H1 (cell line): ENCODE data around the gene FBXO39. TPM values are rescaled to one million over a fixed set of nuclear protein-coding genes. Genes with fewer than 3 reads are reported as not detected.

ENCODE experiments used
- CTCF ChIA-PET: fragments of 300-600 bp; sonication (Branson Sonifier 250); formaldehyde crosslinking; loops from one replicate; lab custom pipeline; 2021; ENCODE audit not compliant: partially characterized antibody; lab: Charles Lee
- POLR2A ChIA-PET: fragments of 300-600 bp; sonication (Branson Sonifier 250); formaldehyde crosslinking; loops from one replicate; lab custom pipeline; 2021; ENCODE audit warnings: inconsistent platforms; ENCODE audit not compliant: partially characterized antibody; lab: Charles Lee
- DNase-seq, 2 experiments: peaks; one replicate each; pipeline versions ENCODE4 v3.0.0 to v3.0.0-alpha.2; 2010 to 2022; ENCODE audit warnings: low spot score in 2 of 2, low read depth in 1 of 2, mixed read lengths in 1 of 2
- FAIRE-seq: peaks from 2 replicates; lab custom pipeline; 2011; peaks lifted over from hg19 to GRCh38; lab: Jason Lieb, UNC
- H2AFZ ChIP-seq: 2 replicates; pipeline ENCODE4 v1.8.1; 2012; ENCODE audit warnings: low read length, inconsistent platforms
- H2AK5ac ChIP-seq: 2 replicates; pipeline ENCODE4 v1.6.1; 2013; ENCODE audit warnings: low read depth, low read length
- H2BK120ac ChIP-seq: replicated peaks from 2 replicates; pipeline ENCODE3; 2013; ENCODE audit warnings: low read depth, low read length, inconsistent platforms
- H2BK12ac ChIP-seq: 2 replicates; pipeline ENCODE4 v1.6.1; 2013; ENCODE audit warnings: low read depth, low read length
- H2BK15ac ChIP-seq: 2 replicates; pipeline ENCODE4 v1.6.1; 2013; ENCODE audit warnings: low read length
- H2BK20ac ChIP-seq: 2 replicates; pipeline ENCODE4 v1.6.1; 2013; ENCODE audit warnings: low read length
- H2BK5ac ChIP-seq: 2 replicates; pipeline ENCODE4 v1.6.1; 2013; ENCODE audit warnings: low read depth, low read length
- H3K14ac ChIP-seq: 2 replicates; pipeline ENCODE4 v1.6.1; 2013; ENCODE audit warnings: inconsistent platforms; ENCODE audit not compliant: insufficient read length
- H3K18ac ChIP-seq: 2 replicates; pipeline ENCODE4 v1.6.1; 2013; ENCODE audit warnings: low read length; ENCODE audit errors: extremely low read depth
- H3K23ac ChIP-seq: 2 replicates; pipeline ENCODE4 v1.6.1; 2013; ENCODE audit warnings: inconsistent platforms; ENCODE audit not compliant: insufficient read length
- H3K23me2 ChIP-seq: 2 replicates; pipeline ENCODE4 v1.6.1; 2013; ENCODE audit warnings: low read depth, low read length
- H3K27ac ChIP-seq: 2 replicates; pipeline ENCODE4 v1.6.1; 2011; ENCODE audit warnings: low read depth, low read length, inconsistent platforms
- H3K27me3 ChIP-seq, 4 experiments: replicated peaks in 1 of 4; 1 replicate in 1 of 4; 2 replicates in 3 of 4; pipeline versions ENCODE4 v1.6.1 to v1.8.1; 2011 to 2013; ENCODE audit warnings: low read length in 3 of 4, mild to moderate bottlenecking in 3 of 4, inconsistent platforms in 2 of 4, mixed read lengths in 2 of 4, moderate library complexity in 1 of 4; ENCODE audit not compliant: control insufficient read depth in 3 of 4, insufficient read depth in 3 of 4; ENCODE audit errors: extremely low read depth in 1 of 4
- H3K36me3 ChIP-seq, 4 experiments: 2 replicates each; pipeline versions ENCODE4 v1.6.1 to v1.8.1; 2011 to 2013; ENCODE audit warnings: mild to moderate bottlenecking in 4 of 4, low read length in 3 of 4, moderate library complexity in 2 of 4, control low read depth in 1 of 4, inconsistent platforms in 1 of 4; ENCODE audit not compliant: insufficient read depth in 4 of 4, control insufficient read depth in 2 of 4
- H3K4ac ChIP-seq: replicated peaks from 2 replicates; pipeline ENCODE3; 2013; ENCODE audit warnings: low read length, low read depth, mixed read lengths, inconsistent platforms; ENCODE audit not compliant: insufficient read length
- H3K4me1 ChIP-seq, 4 experiments: replicated peaks in 1 of 4; 1 replicate in 1 of 4; 2 replicates in 3 of 4; pipeline versions ENCODE4 v1.6.1 to v1.8.1; 2011 to 2013; ENCODE audit warnings: low read length in 3 of 4, inconsistent platforms in 2 of 4, mixed read lengths in 1 of 4; ENCODE audit not compliant: insufficient read depth in 4 of 4, control insufficient read depth in 3 of 4
- H3K4me2 ChIP-seq, 2 experiments: 2 replicates each; pipeline versions ENCODE4 v1.6.1 to v1.8.1; 2011 to 2013; ENCODE audit warnings: low read depth in 2 of 2, low read length in 2 of 2, control low read depth in 1 of 2, inconsistent platforms in 1 of 2, mild to moderate bottlenecking in 1 of 2; ENCODE audit not compliant: insufficient read depth in 1 of 2
- H3K4me3 ChIP-seq, 4 experiments: fragments of 200-600, 300-600 bp in 1 of 4; sonication (generic), shearing (Covaris generic), sonication (Bioruptor Twin) in 1 of 4; 2 replicates each; pipeline versions ENCODE4 v1.5.1 to v1.8.1; 2011 to 2016; ENCODE audit warnings: low read length in 4 of 4, low read depth in 3 of 4, control low read depth in 2 of 4, inconsistent platforms in 2 of 4, mild to moderate bottlenecking in 2 of 4, mixed read lengths in 1 of 4, moderate library complexity in 1 of 4; ENCODE audit not compliant: insufficient read depth in 2 of 4; ENCODE audit errors: extremely low read depth in 1 of 4
- H3K56ac ChIP-seq: replicated peaks from 2 replicates; pipeline ENCODE3; 2013; ENCODE audit warnings: low read depth, mild to moderate bottlenecking, mixed read lengths, low read length, inconsistent platforms; ENCODE audit not compliant: insufficient read length
- H3K79me1 ChIP-seq: 2 replicates; pipeline ENCODE4 v1.6.1; 2013; ENCODE audit warnings: low read depth, low read length, control low read depth
- H3K79me2 ChIP-seq, 2 experiments: 2 replicates each; pipeline versions ENCODE4 v1.6.1 to v1.8.1; 2012 to 2013; ENCODE audit warnings: low read length in 2 of 2, mild to moderate bottlenecking in 2 of 2, inconsistent platforms in 1 of 2; ENCODE audit not compliant: insufficient read depth in 2 of 2, control insufficient read depth in 1 of 2
- H3K9ac ChIP-seq, 4 experiments: replicated peaks in 1 of 4; 1 replicate in 1 of 4; 2 replicates in 3 of 4; pipeline versions ENCODE4 v1.6.1 to v1.8.1; 2011 to 2013; ENCODE audit warnings: low read depth in 3 of 4, low read length in 3 of 4, control low read depth in 2 of 4, mild to moderate bottlenecking in 2 of 4, moderate library complexity in 2 of 4, inconsistent platforms in 1 of 4; ENCODE audit errors: extremely low read depth in 1 of 4
- H3K9me3 ChIP-seq, 2 experiments: 2 replicates each; pipeline versions ENCODE4 v1.6.1 to v1.8.1; 2012 to 2013; ENCODE audit warnings: mild to moderate bottlenecking in 2 of 2, moderate library complexity in 2 of 2, control low read depth in 1 of 2, inconsistent platforms in 1 of 2, low read depth in 1 of 2, low read length in 1 of 2, mixed read lengths in 1 of 2; ENCODE audit not compliant: insufficient read depth in 2 of 2
- H4K20me1 ChIP-seq, 2 experiments: replicated peaks in 1 of 2; 2 replicates each; pipeline versions ENCODE3 to v1.8.1; 2011 to 2013; ENCODE audit warnings: inconsistent platforms in 2 of 2, low read length in 2 of 2, mild to moderate bottlenecking in 1 of 2; ENCODE audit not compliant: insufficient read depth in 2 of 2, control insufficient read depth in 1 of 2
- H4K5ac ChIP-seq: 2 replicates; pipeline ENCODE4 v1.6.1; 2013; ENCODE audit warnings: low read length, low read depth, mixed read lengths, inconsistent platforms; ENCODE audit not compliant: insufficient read length
- H4K8ac ChIP-seq: 2 replicates; pipeline ENCODE4 v1.8.0; 2013; ENCODE audit warnings: mild to moderate bottlenecking, moderate library complexity, low read length, inconsistent platforms; ENCODE audit not compliant: insufficient read depth; ENCODE audit errors: extremely low read depth
- H4K91ac ChIP-seq: replicated peaks from 2 replicates; pipeline ENCODE3; 2013; ENCODE audit warnings: low read length, mixed read lengths, inconsistent platforms; ENCODE audit not compliant: insufficient read length
- BRCA1 ChIP-seq: IDR thresholded peaks from 2 replicates; pipeline ENCODE4 v1.6.1; 2012; ENCODE audit warnings: low read depth, low read length, improper control_type of control experiment
- GTF2F1 ChIP-seq: IDR thresholded peaks from 2 replicates; pipeline ENCODE4 v1.6.1; 2012; ENCODE audit warnings: low read depth, low read length, improper control_type of control experiment, borderline replicate concordance
- MAX ChIP-seq: IDR thresholded peaks from 2 replicates; pipeline ENCODE4 v1.6.1; 2012; ENCODE audit warnings: inconsistent platforms
- POLR2AphosphoS5 ChIP-seq: IDR thresholded peaks from 2 replicates; pipeline ENCODE4 v1.6.1; 2011; ENCODE audit warnings: low read depth, low read length
- RNF2 ChIP-seq: fragments of 200-900, 300-1000 bp; sonication (generic); IDR thresholded peaks from 2 replicates; pipeline ENCODE4 v1.7.1; 2016; ENCODE audit warnings: borderline replicate concordance, low read depth, mild to moderate bottlenecking, antibody characterized with exemption, low read length; ENCODE audit not compliant: poor library complexity, severe bottlenecking; ENCODE audit errors: missing control alignments
- SRF ChIP-seq: IDR thresholded peaks from 2 replicates; pipeline ENCODE4 v1.6.1; 2011; ENCODE audit warnings: mild to moderate bottlenecking, low read depth, low read length, moderate library complexity
- SUZ12 ChIP-seq: fragments of 200-600 bp; sonication (generic); IDR thresholded peaks from 2 replicates; pipeline ENCODE4 v1.6.1; 2012; ENCODE audit warnings: mild to moderate bottlenecking, inconsistent platforms, low read length, moderate library complexity, mixed read lengths
- polyA plus RNA-seq, 7 experiments: library from polyadenylated mRNA; depleted of rRNA in 3 of 7; stranded (reverse) in 5 of 7; unstranded in 2 of 7; fragments of >200 nt in 5 of 7; fragments of 200-250 nt in 2 of 7; gene quantifications; 1 replicate in 5 of 7; 2 replicates in 1 of 7; 4 replicates in 1 of 7; pipeline versions ENCODE4 v1.2.1 to v1.2.3, GENCODE V29; 2011 to 2013; ENCODE audit warnings: missing spikeins in 2 of 7, mixed read lengths in 2 of 7
- total RNA-seq: library from RNA; stranded (reverse); fragmentation: NEBNext Ultra II Directional; extraction: Animal tissue kit (Norgen Biotek cat#: 25700); gene quantifications from 2 replicates; pipeline ENCODE4 v1.2.1, GENCODE V29; 2021

The FBXO39 gene
- total and polyA plus RNA-seq, 2 of the 8 experiments (the other 6 are each of a cell fraction or from before 2014, with no cell fraction given) = 0.12 to 0.22 TPM

GRCh38 chr17:6823011-6823442, 47.0 kb downstream of the FBXO39 start:
- no peak overlapping the region for H2BK15ac ChIP-seq
- H3K23ac ChIP-seq = peak overlapping the region; percentile 95
- ChIA-PET CTCF (interaction anchor here (1.1 to 3.0 kb wide), 4 partner anchors 8 to 157 kb away, joined by 3 to 16 read pairs (median 5); partner anchors contain the start of gene TEKT1), POLR2A (no interaction called here)
- H3K27me3 ChIP-seq = no peaks in the 10 kb centered on the region; a peak in 2 of 7 replicates
- H3K79me2 ChIP-seq = no peaks in the 10 kb centered on the region
- no peaks in the 10 kb centered on the region for H3K23me2 ChIP-seq
- FAIRE-seq = no peak
- no peak overlapping the region for H3K18ac ChIP-seq
- H3K4me2 ChIP-seq = no peak overlapping the region
- H2AK5ac ChIP-seq = no peak overlapping the region
- peaks cover 0 to 3% of the 10 kb centered on the region in 2 experiments; a peak in 1 of 4 replicates for H3K9me3 ChIP-seq
- H3K14ac ChIP-seq = no peak overlapping the region
- no peak overlapping the region for H4K91ac ChIP-seq
- H2AFZ ChIP-seq = no peak overlapping the region
- H4K20me1 ChIP-seq = no peaks in the 10 kb centered on the region
- H3K79me1 ChIP-seq = no peaks in the 10 kb centered on the region
- no peak overlapping the region for H3K9ac ChIP-seq
- H3K36me3 ChIP-seq = no peaks in the 10 kb centered on the region
- H2BK20ac ChIP-seq = no peak overlapping the region
- no peak for DNase-seq
- H2BK120ac ChIP-seq = no peak overlapping the region
- no peak overlapping the region for H3K56ac ChIP-seq
- no peak overlapping the region for H2BK5ac ChIP-seq
- no peak overlapping the region for H4K8ac ChIP-seq
- H2BK12ac ChIP-seq = no peak overlapping the region
- no peak overlapping the region for H4K5ac ChIP-seq
- no peak overlapping the region for H3K4ac ChIP-seq
- H3K4me3 ChIP-seq = no peak overlapping the region
- H3K4me1 ChIP-seq = no peaks in the 10 kb centered on the region
- no peak overlapping the region for H3K27ac ChIP-seq
- TF ChIP-seq GTF2F1 (no peak), MAX (no peak), SRF (no peak), RNF2 (no peak), POLR2AphosphoS5 (no peak), SUZ12 (no peak), BRCA1 (no peak)
